GM06990 (cell line): ENCODE data around the gene AIDA.

Experiments
- DNase-seq: peaks from one replicate; pipeline ENCODE4 v3.0.0-alpha.2; 2011; ENCODE audit not compliant: insufficient read length; ENCODE audit errors: extremely low read depth
- H3K27me3 ChIP-seq: replicated peaks from 2 replicates; pipeline ENCODE4 v1.6.0; 2011; ENCODE audit warnings: low read length; ENCODE audit not compliant: control insufficient read depth, insufficient read depth
- H3K36me3 ChIP-seq: 2 replicates; pipeline ENCODE4 v1.5.1; 2011; ENCODE audit warnings: low read length; ENCODE audit not compliant: control insufficient read depth, insufficient read depth
- H3K4me3 ChIP-seq: replicated peaks from 2 replicates; pipeline ENCODE4 v1.5.1; 2011; ENCODE audit warnings: low read depth, mild to moderate bottlenecking, control low read depth, low read length
- CTCF ChIP-seq: IDR thresholded peaks from 2 replicates; pipeline ENCODE4 v1.5.1; 2011; ENCODE audit warnings: low read length, control low read depth, mild to moderate bottlenecking, inconsistent platforms; ENCODE audit not compliant: insufficient read depth, poor library complexity, severe bottlenecking

The AIDA gene

DNA sequence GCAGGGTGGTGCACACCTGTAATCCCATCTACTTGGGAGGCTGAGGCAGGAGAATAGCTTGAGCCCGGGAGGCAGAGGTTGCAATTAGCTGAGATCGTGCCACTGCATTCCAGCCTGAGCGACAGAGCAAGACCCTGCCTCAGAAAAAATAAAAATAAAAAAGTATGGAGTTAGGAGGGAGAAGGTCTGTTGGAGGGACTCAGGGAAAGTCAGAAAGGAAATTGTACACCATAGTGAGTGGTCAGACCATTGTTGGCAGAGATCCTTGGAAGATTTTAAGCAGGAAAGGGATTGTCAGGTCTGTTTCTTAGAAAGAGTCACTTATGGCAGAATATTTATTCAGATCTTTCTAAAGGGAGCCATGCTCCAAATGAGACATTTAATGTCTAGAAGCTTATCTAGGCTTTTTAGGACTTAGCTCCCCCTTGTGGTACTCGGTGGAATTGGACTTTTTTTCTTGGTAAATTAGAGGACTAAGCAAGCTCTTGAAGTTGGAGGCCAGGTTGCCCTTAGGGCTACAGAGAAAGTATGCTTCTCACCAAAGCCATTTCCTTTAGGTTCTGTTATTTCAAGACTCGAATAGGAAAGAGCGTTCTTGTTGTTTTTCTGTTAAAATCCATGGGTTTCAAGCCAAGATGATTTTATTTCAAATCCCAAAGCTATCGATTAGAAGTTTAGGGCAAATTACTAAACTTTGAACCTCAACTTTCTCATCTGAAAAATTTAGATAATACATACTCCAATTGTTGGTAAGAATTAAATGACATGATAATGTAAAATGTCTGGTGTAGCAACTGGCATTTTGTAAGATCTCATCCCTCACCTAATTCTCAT is 77.9 kb downstream of the AIDA start:
- Histone ChIP-seq H3K4me3 (no peak overlapping the region), H3K27me3 (no peaks in the 10 kb centered on the region), H3K36me3 (peaks cover 3% of the 10 kb centered on the region; the same call in 1 of the 2 replicates)
- TF ChIP-seq CTCF, result peak; percentile 83
- no peak for DNase-seq

- peaks cover 6% of the 10 kb centered on the region for H3K36me3 ChIP-seq
- H3K4me3 ChIP-seq, result no peak overlapping the region
- TF ChIP-seq CTCF, result no peak
- H3K27me3 ChIP-seq, result no peaks in the 10 kb centered on the region
- DNase-seq, result no peak
Measured at GRCh38 chr1:222632749-222633148, 79.5 kb downstream of the AIDA start.

DNA sequence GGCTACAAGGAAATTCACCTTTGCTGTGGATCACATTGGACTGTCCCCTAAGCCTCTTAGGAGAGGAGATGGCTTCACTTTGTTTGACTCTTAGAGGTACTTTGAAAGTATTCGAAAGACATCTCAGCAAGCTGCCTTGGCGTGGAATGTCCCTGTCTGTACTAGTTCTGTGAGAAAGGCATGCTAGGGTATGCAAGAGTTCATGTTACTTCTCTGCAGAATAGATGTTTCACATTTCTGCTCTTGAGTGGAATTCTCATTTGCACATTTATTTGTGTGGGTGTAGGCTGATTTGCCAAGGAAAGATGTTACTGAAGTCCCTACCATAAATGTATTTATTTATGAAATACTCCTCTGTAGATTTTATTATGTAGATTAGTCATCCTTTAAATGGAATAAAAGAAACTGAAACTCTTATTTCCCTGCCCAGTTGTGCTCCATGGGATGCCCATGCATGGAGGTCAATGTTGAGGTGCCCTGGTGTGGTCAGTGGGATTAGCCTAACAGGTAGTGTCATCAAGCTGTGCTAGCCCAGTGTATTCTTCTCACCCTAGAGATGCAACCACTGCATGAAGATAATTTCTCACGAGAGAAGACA is 80.6 kb downstream of the AIDA start:
- Histone ChIP-seq H3K27me3 (no peaks in the 10 kb centered on the region), H3K36me3 (peaks cover 6% of the 10 kb centered on the region), H3K4me3 (no peak overlapping the region)
- TF ChIP-seq CTCF, result no peak
- DNase-seq, result no peak

DNA sequence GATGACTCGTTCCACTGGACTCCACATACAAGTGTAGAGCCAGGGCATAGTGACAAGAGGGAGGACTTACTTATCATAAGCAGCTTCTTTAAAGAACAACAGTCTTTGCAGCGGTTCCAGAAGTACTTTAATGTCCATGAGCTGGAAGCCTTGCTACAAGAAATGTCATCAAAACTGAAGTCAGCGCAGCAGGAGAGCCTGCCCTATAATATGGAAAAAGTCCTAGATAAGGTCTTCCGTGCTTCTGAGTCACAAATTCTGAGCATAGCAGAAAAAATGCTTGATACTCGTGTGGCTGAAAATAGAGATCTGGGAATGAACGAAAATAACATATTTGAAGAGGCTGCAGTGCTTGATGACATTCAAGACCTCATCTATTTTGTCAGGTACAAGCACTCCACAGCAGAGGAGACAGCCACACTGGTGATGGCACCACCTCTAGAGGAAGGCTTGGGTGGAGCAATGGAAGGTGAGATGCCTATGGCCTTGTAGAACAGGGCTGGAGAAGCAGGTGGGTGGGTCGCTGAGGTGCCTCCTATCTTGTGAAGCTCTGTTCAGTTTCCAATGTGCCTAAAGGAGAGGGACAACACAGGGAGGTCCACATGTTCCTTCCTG is 82.3 kb downstream of the AIDA start:
- no peaks in the 10 kb centered on the region for H3K27me3 ChIP-seq
- DNase-seq, result no peak
- no peak overlapping the region for H3K4me3 ChIP-seq
- H3K36me3 ChIP-seq, result peaks cover 6% of the 10 kb centered on the region
- TF ChIP-seq CTCF, result no peak

GRCh38 chr1:222627232-222627631 is 85.1 kb downstream of the AIDA start:
- Histone ChIP-seq H3K4me3 (no peak overlapping the region), H3K36me3 (peaks cover 5% of the 10 kb centered on the region), H3K27me3 (no peaks in the 10 kb centered on the region)
- DNase-seq, result no peak
- no peak for TF ChIP-seq CTCF
